NCI-H526 (cell line): Measurements from ENCODE around the gene PLXND1.

ENCODE experiments used
- DNase-seq, 2 experiments: peaks; one replicate each; lab custom pipeline; 2025; lab: John Stamatoyannopoulos, UW

PLXND1 gene

GRCh38 chr3:129584631-129585030, 21.8 kb downstream of the PLXND1 start:
- DNase-seq = no peak

- no peak for DNase-seq
Measured at GRCh38 chr3:129583289-129583688, 23.2 kb downstream of the PLXND1 start.

GRCh38 chr3:129582799-129583198, 23.7 kb downstream of the PLXND1 start:
- DNase-seq = no peak

GRCh38 chr3:129581623-129582022, 24.9 kb downstream of the PLXND1 start:
- DNase-seq = no peak

GRCh38 chr3:129579991-129580390, 26.5 kb downstream of the PLXND1 start:
- no peak for DNase-seq

GRCh38 chr3:129577925-129578786, 28.3 kb downstream of the PLXND1 start:
- DNase-seq = no peak

GRCh38 chr3:129577366-129577765, 29.1 kb downstream of the PLXND1 start:
- no peak for DNase-seq

- DNase-seq = peak in 1 of 2 experiments; percentile 19
Measured at GRCh38 chr3:129576514-129577352, 29.7 kb downstream of the PLXND1 start.

- DNase-seq = no peak
Measured at GRCh38 chr3:129575997-129576384, 30.5 kb downstream of the PLXND1 start.

GRCh38 chr3:129575233-129575996, 31.1 kb downstream of the PLXND1 start:
- no peak for DNase-seq

- no peak for DNase-seq
Measured at GRCh38 chr3:129574206-129574605, 32.3 kb downstream of the PLXND1 start.

GRCh38 chr3:129573493-129573892, 33.0 kb downstream of the PLXND1 start:
- no peak for DNase-seq

GRCh38 chr3:129572603-129573002, 33.9 kb downstream of the PLXND1 start:
- DNase-seq = no peak

- no peak for DNase-seq
Measured at GRCh38 chr3:129571605-129572547, 34.6 kb downstream of the PLXND1 start.

- no peak for DNase-seq
Measured at GRCh38 chr3:129569856-129570255, 36.6 kb downstream of the PLXND1 start.

GRCh38 chr3:129567939-129568338, 38.5 kb downstream of the PLXND1 start:
- DNase-seq = no peak

GRCh38 chr3:129567176-129567705, 39.2 kb downstream of the PLXND1 start:
- no peak for DNase-seq

GRCh38 chr3:129565902-129566301, 40.6 kb downstream of the PLXND1 start:
- DNase-seq = no peak

GRCh38 chr3:129564981-129565644, 41.4 kb downstream of the PLXND1 start:
- no peak for DNase-seq

- no peak for DNase-seq
Measured at GRCh38 chr3:129563850-129564535, 42.5 kb downstream of the PLXND1 start.
